GM19452 (cell line): ENCODE data around the gene PTPRR.

ENCODE experiments used
- ATAC-seq: cut with Tn5 transposase; IDR thresholded peaks from one replicate; pipeline ENCODE4 v1.9.1; 2021; ENCODE audit not compliant: unreplicated experiment

Gene PTPRR

GRCh38 chr12:70719071-70719470 is 201.5 kb downstream of the PTPRR start:
- no peak for ATAC-seq

- no peak for ATAC-seq
Measured at GRCh38 chr12:70711831-70712230, 208.7 kb downstream of the PTPRR start.

- ATAC-seq: no peak
Measured at GRCh38 chr12:70709022-70709421, 211.5 kb downstream of the PTPRR start.

GRCh38 chr12:70706611-70707010 is 213.9 kb downstream of the PTPRR start:
- no peak for ATAC-seq

GRCh38 chr12:70698345-70698744 is 222.2 kb downstream of the PTPRR start:
- no peak for ATAC-seq

GRCh38 chr12:70695361-70696023 is 225.0 kb downstream of the PTPRR start:
- no peak for ATAC-seq

GRCh38 chr12:70692681-70693288 is 227.8 kb downstream of the PTPRR start:
- ATAC-seq: no peak

GRCh38 chr12:70691018-70691672 is 229.4 kb downstream of the PTPRR start:
- no peak for ATAC-seq

GRCh38 chr12:70686907-70687306 is 233.6 kb downstream of the PTPRR start:
- ATAC-seq: no peak

- no peak for ATAC-seq
Measured at GRCh38 chr12:70686299-70686698, 234.2 kb downstream of the PTPRR start.

- no peak for ATAC-seq
Measured at GRCh38 chr12:70683976-70684375, 236.6 kb downstream of the PTPRR start.

- ATAC-seq: no peak
Measured at GRCh38 chr12:70671698-70672097, 248.8 kb downstream of the PTPRR start.

GRCh38 chr12:70670948-70671347 is 249.6 kb downstream of the PTPRR start:
- no peak for ATAC-seq

- no peak for ATAC-seq
Measured at GRCh38 chr12:70667253-70667652, 253.3 kb downstream of the PTPRR start.

GRCh38 chr12:70666364-70666763 is 254.2 kb downstream of the PTPRR start:
- no peak for ATAC-seq

- ATAC-seq: no peak
Measured at GRCh38 chr12:70664465-70664881, 256.1 kb downstream of the PTPRR start.

- ATAC-seq: no peak
Measured at GRCh38 chr12:70663838-70664237, 256.7 kb downstream of the PTPRR start.

GRCh38 chr12:70661466-70662161 is 258.9 kb downstream of the PTPRR start:
- no peak for ATAC-seq

GRCh38 chr12:70660620-70661219 is 259.8 kb downstream of the PTPRR start:
- ATAC-seq: no peak

GRCh38 chr12:70660002-70660604 is 260.4 kb downstream of the PTPRR start:
- ATAC-seq: no peak

- no peak for ATAC-seq
Measured at GRCh38 chr12:70659077-70659606, 261.4 kb downstream of the PTPRR start.
